ENCODE measurements around the gene P2RY14. TPM values are rescaled to one million over a fixed set of nuclear protein-coding genes. Genes with fewer than 3 reads are reported as not detected.

The P2RY14 gene
- total and polyA plus RNA-seq, 2 experiments from 2014 or later: 0.95 TPM; not detected in 1

- Mint-ChIP-seq H3K27me3 (ENCODE audit: insufficient read depth, low read depth, poor library complexity) (no peaks in the 10 kb centered on the region), H3K36me3 (ENCODE audit: low read depth) (peaks cover 4% of the 10 kb centered on the region; the same call in 2 of the 3 replicates)
Measured at GRCh38 chr3:151168269-151169094, 109.9 kb downstream of the P2RY14 start.

GRCh38 chr3:151166161-151166560 is 112.2 kb downstream of the P2RY14 start:
- Histone ChIP-seq H3K36me3 (ENCODE audit: insufficient read depth) (0 out of 2 replicates have a peak, but pooled peaks cover 4% of the 10 kb centered on the region), H3K4me2 (no peak overlapping the region), H3K27me3 (ENCODE audit: insufficient read depth) (no peaks in the 10 kb centered on the region), H3F3A (replicated peaks; ENCODE audit: low read depth) (no peaks in the 10 kb centered on the region), H2AFZ (no peak overlapping the region), H3K79me2 (replicated peaks; ENCODE audit: insufficient read depth) (no peaks in the 10 kb centered on the region), H3K27ac (ENCODE audit: low read depth) (no peak overlapping the region), H4K20me1 (replicated peaks; ENCODE audit: insufficient read depth) (no peaks in the 10 kb centered on the region), H3K4me3 (no peak overlapping the region), H3K9me2 (ENCODE audit: insufficient read depth) (no peaks in the 10 kb centered on the region), H3K4me1 (ENCODE audit: insufficient read depth) (no peaks in the 10 kb centered on the region)
- peaks cover 12% of the 10 kb centered on the region for H3K4me1 Mint-ChIP-seq
- DNase-seq (ENCODE audit: low spot score): no peak
- no peak for ATAC-seq
- peaks cover 4% of the 10 kb centered on the region; the same call in 2 of the 3 replicates for H3K36me3 Mint-ChIP-seq (ENCODE audit: low read depth)
- H3K27ac Mint-ChIP-seq: no peak overlapping the region
- no peak overlapping the region for H3K4me3 Mint-ChIP-seq
- H3K9me3 Mint-ChIP-seq: no peaks in the 10 kb centered on the region
- TF ChIP-seq REST (IDR thresholded peaks at IDR 0.05; ENCODE audit: unreplicated experiment): no peak
- peak in 1 of 2 experiments; percentile 18; a peak in 1 of 4 replicates for TF ChIP-seq CTCF (conservative IDR thresholded peaks at IDR 0.05; ENCODE audit: low read depth in 2 of 2)
- H3K27me3 Mint-ChIP-seq (ENCODE audit: insufficient read depth, low read depth, poor library complexity): no peaks in the 10 kb centered on the region

More at GRCh38 chr3:151168269-151169094, 109.9 kb downstream of the P2RY14 start:
- ATAC-seq (peak; percentile 94), DNase-seq (ENCODE audit: low spot score) (peak; percentile 89)
- TF ChIP-seq ZNF331 (CRISPR knock-in tag; IDR thresholded peaks at IDR 0.05; ENCODE audit: low read depth) (no peak), ETS1 (IDR thresholded peaks at IDR 0.05) (no peak), EZH2 (IDR thresholded peaks at IDR 0.05; ENCODE audit: low read depth, unreplicated experiment) (no peak), CTCF (conservative IDR thresholded peaks at IDR 0.05; ENCODE audit: low read depth in 2 of 2) (peak; percentile 89 to 95)
- no peak overlapping the region for H3K4me3 ChIP-seq
- H3K36me3 ChIP-seq (ENCODE audit: insufficient read depth): 0 out of 2 replicates have a peak, but pooled peaks cover 4% of the 10 kb centered on the region
- no peak overlapping the region for H2AFZ ChIP-seq
- no peaks in the 10 kb centered on the region for H3K4me1 ChIP-seq (ENCODE audit: insufficient read depth)
- no peak overlapping the region for H3K27ac Mint-ChIP-seq
- H3K79me2 ChIP-seq (replicated peaks; ENCODE audit: insufficient read depth): no peaks in the 10 kb centered on the region
- no peaks in the 10 kb centered on the region for H3F3A ChIP-seq (replicated peaks; ENCODE audit: low read depth)
- no peaks in the 10 kb centered on the region for H3K9me3 Mint-ChIP-seq
- peaks cover 24% of the 10 kb centered on the region for H3K4me1 Mint-ChIP-seq
- H3K27ac ChIP-seq (ENCODE audit: low read depth): no peak overlapping the region
- H3K9me2 ChIP-seq (ENCODE audit: insufficient read depth): no peaks in the 10 kb centered on the region
- no peak overlapping the region for H3K4me2 ChIP-seq
- H3K27me3 ChIP-seq (ENCODE audit: insufficient read depth): no peaks in the 10 kb centered on the region
- H4K20me1 ChIP-seq (replicated peaks; ENCODE audit: insufficient read depth): no peaks in the 10 kb centered on the region
- no peak overlapping the region for H3K4me3 Mint-ChIP-seq
